IPS-18c (cell line): ENCODE results near the gene KIF11.
A peak's percentile ranks its signal among the peaks of the same experiment; 100 is the strongest.
"Not testable (repeated sequence)": the region's sequence is repeated elsewhere in the genome, so short reads cannot be mapped to it uniquely, and the experiment has no call there.

Source experiments
- H3K4me3 ChIP-seq: 2 replicates; pipeline ENCODE4 v1.7.0; 2013; ENCODE audit warnings: low read depth, mild to moderate bottlenecking, low read length, moderate library complexity; ENCODE audit not compliant: insufficient read depth
- H3K9me3 ChIP-seq: one replicate; pipeline ENCODE4 v1.6.1; 2013; ENCODE audit warnings: mild to moderate bottlenecking, low read length, moderate library complexity; ENCODE audit not compliant: control insufficient read depth, insufficient read depth

The KIF11 gene

DNA sequence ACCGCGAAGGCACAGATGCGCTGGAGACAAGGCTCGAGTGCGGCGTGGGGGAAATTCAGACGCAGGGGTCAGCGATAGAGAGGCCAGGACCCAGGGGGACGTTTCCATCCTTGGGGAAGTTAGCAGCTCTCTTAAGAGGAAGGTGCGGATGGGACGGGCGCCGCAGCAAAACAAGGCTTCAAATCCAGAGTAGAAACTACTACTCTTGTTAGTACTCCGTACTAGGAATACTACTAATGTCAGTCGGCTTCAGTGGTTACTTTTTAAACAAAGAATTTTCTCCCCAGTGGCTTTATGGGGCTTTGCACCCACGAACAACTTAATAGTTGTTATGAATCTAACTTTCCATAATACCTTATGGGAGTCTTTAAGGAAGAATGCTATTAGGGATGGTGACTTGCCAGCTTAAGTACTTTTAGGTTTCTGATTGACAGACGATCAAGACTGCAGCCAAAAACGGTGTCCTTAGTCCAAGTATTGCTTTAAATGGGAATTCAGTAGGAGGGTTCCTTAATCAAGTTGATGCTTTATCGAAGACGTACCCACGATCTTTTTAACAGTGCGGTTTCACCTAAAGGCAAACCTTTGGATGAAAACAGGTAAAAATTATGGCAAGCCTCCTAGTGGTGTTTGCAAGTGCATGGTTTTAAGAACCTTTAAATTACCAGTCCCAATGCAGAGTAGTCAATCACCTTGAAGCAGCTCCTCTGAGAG, 18.2 kb upstream of the KIF11 start:
- Histone ChIP-seq H3K4me3 (peak overlapping the region; percentile 97), H3K9me3 (peaks cover 4% of the 10 kb centered on the region)

DNA sequence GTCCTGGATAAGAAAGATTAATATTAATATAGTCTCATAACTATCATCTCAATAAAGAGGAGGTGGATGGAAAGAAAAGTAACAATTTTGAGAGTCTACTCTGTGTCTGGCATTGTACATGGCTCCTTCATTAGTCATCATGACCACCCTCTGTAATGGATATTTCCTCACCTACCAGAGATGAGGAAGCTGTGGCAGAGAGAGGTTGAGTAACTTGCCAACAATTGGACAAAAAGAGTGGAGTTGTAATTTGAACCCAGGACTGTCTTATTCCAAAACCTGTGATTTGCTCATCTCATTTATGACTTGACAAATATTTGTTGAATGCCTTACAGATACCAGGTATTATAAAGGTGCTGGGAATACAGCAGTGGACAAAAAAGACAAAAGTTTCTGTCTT, 17.0 kb upstream of the KIF11 start:
- Histone ChIP-seq H3K9me3 (peaks cover 4% of the 10 kb centered on the region), H3K4me3 (no peak overlapping the region)

DNA sequence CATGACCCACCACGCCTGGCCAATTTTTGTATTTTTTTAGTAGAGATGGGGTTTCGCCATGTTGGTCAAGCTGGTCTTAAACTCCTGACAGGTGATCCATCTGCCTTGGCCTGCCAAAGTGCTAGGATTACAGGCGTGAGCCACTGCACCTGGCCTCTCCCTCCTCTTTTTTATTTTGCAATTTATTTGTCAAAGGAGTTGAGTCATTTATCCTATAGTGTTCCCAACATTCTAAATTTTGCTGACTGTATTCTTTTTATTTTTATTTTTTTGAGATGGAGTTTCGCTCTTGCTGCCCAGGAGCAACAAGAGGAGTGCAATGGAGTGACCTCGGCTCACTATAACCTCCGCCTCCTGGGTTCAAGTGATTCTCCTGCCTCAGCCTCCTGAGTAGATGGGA, 10.6 kb upstream of the KIF11 start:
- H3K4me3 ChIP-seq, H3K9me3 ChIP-seq: not testable (repeated sequence)

DNA sequence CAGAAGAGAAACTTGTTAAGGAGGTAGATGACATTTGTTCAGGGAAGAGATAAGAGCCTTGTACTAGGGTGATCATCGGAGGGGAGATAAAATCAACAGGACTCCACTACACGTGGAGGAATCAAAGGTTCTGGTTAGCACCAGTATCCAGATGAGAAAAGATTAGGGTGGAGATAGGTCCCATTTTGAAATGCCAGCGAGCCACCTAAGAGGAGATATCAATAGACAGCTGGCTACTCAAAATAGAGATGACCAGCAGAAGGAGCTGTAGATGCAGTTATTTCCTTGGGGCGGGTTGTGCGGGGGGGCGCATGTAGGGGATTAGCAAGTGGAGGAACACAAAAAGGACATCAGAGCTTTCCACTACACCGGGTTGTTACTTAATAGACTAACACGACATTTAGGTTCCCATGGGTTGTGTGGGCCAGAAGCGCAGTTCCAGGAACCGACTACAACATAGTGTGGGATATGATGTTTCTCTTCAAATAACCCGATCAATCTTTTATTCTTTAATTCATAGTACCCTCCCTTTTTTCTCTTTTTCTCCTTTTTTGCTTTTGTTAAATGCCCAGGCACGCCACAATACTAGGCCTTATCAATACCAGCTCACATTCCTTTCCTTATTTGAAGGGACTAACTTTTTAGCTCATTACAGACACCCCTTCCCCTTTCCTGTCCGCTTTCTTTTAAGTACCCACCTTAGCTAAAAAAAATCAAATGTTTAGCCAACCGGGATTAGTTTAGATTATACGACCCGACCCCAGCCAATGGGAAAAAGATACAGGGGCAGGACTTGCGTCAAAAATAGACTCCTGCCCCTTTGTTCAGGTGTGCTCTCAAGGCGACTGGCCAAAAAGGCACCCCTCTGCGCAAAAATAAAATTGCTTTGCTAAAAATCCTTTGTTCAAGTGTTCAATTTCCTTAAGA, 2.0 kb upstream of the KIF11 start:
- Histone ChIP-seq H3K4me3 (peak overlapping the region; percentile 48), H3K9me3 (no peaks in the 10 kb centered on the region)

DNA sequence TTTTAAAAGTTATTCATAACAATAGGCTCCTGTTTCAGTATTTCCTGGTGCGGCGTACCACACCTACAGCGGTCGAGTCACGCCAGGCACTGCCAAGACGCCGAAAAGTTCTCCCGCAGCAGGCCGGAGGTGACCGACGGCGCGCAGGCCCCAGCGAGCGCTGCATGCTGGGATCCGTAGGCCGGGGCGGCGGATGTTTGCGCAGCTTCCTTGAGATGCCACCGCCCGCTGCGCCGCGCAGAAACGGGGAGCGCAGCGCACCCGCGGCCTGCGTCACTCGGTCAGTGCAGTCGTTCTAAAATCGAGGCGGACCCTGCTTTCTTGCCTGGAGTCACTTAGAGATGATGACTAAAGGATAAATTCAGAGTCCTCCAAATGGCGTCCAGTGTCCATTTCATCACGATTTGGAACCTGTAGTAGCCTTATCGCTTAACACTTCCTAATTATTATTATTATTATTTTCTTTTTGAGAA, 1.3 kb upstream of the KIF11 start:
- no peaks in the 10 kb centered on the region for H3K9me3 ChIP-seq
- H3K4me3 ChIP-seq = peak overlapping the region; percentile 83

DNA sequence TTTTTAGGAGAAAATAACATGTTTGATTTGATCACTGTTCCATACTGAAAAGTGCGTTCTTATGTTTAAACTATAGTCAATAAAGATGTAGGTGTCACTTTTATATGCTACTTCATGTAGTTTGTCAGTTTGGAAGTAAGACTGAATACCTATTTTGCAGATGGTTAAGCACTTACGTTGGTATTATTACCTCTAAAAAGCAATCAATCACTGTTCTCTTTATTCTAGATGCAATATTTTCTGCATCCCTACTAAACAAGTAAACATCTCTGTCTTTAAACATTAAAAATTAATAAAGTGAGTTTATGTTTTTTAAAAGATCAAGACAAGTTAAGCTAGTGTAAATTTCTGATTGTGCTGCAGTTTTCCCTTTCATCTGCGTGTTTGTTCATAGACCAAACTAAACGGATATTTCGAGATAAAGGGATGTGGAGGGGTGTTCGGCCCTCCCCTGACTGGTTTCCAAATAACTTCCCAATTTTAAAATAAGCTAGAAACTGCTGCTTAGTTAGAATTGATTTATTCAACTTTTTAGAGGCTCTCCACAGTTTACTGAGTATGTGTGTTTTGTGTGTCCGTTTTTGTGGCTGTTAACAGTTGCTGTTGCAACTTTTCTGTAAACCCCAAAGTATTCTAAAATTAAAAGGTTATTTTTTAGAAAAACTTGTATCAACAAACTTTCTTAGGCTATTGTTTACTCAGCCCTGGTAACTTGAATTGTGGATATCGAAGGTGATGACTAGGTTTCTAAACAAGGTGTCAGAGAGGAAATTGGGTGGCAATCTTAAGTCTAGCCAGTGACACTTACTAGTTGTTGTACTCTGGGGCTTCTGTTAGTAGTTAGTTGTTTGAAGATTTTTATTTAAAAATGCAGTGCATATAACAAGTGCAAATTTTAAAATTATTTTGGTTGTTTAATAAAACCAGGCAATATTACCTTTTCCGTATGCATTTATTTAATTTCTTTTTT, 974 bp downstream of the KIF11 start:
- Histone ChIP-seq H3K9me3 (no peaks in the 10 kb centered on the region), H3K4me3 (peak overlapping the region; percentile 83)

DNA sequence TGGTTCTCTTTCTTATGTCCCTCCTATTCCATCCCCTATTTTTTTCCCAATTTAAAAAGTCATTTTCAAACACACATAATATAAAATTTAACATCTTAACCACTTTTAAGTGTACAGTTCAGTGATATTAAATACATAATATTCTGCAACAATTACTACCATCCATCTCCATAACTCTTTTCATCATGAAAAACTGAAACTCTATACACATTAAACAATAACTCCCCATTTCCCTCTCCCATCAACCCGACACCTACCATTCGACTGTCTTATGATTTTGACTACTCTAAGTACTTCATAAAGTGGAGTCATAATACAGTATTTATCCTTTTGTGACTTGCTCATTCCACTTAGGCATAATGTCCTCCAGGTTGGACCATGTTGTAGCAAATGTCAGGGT, 2.6 kb downstream of the KIF11 start:
- no peak overlapping the region for H3K4me3 ChIP-seq
- no peaks in the 10 kb centered on the region for H3K9me3 ChIP-seq

DNA sequence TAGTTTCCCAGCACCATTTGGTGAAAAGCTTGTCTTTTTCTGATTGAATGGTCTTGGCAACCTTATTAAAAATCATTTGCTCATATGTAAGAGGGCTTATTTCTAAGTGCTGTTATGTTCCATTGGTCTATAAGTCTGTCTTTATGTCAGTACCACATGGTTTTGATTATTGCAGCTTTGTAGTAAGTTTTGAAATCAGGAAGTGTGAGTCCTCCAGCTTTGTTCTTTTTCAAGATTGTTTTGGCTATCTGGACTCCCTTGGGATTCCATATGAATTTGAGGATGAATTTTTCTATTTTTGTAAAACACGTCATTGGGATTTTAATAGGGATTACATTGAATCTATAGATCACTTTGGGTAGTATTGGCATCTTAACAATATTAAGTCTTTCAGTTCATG, 5.4 kb downstream of the KIF11 start:
- Histone ChIP-seq H3K4me3 (no peak overlapping the region), H3K9me3 (no peaks in the 10 kb centered on the region)

DNA sequence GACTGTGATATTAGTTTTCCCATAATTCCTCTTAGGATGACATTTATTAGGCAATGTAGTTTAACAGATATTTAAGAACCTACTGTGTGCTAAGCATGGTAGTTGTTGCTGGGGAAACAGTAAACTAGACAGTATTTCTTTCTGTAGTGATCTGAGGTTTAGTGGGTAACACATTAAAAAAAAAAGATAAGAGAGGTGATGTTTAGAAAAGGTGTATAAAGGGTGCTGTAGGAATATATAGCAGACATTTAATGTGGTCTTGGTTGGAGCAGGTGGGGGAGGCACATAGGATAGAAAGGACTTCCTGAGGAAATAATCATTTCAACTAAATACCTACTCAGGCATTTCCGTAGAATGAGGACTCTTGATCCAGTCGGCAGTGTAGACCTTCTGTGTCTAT, 11.9 kb downstream of the KIF11 start:
- Histone ChIP-seq H3K4me3 (no peak overlapping the region), H3K9me3 (no peaks in the 10 kb centered on the region)

DNA sequence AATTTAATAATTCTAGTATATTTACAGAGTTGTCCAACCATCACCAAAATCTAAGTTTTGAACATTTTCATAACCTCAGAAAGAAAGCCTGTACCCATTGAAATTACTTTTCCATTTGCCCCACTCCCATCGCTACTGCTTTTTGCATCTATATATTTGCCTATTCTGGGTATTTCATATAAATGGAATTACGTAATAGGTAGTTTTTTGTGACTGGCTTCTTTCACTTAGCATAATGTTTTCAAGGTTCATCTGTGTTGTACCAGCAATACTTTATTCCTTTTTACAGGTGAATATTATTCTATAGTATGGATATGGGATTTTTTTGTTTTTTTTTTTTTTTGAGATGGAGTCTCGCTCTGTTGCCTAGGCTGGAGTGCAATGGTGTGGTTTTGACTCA, 22.6 kb downstream of the KIF11 start:
- H3K9me3 ChIP-seq = no peaks in the 10 kb centered on the region
- H3K4me3 ChIP-seq = no peak overlapping the region

DNA sequence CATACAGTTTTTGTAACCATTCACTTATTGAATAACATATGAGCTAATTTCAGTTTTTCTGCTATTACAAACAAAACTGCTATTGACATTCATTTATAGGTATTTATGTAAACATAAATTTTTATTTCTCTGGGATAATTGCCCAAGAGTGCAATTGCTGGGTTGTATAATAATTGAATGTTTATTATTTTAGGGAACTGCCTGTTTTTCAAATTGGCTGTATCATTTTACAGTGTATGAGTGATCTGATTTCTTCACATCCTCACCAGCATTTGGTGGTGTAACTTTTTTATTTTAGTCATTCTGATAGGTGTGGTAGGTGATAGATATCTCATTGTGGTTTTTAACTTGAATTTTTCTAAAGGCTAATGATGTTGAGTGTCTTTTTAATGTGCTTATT, 26.4 kb downstream of the KIF11 start:
- no peak overlapping the region for H3K4me3 ChIP-seq

DNA sequence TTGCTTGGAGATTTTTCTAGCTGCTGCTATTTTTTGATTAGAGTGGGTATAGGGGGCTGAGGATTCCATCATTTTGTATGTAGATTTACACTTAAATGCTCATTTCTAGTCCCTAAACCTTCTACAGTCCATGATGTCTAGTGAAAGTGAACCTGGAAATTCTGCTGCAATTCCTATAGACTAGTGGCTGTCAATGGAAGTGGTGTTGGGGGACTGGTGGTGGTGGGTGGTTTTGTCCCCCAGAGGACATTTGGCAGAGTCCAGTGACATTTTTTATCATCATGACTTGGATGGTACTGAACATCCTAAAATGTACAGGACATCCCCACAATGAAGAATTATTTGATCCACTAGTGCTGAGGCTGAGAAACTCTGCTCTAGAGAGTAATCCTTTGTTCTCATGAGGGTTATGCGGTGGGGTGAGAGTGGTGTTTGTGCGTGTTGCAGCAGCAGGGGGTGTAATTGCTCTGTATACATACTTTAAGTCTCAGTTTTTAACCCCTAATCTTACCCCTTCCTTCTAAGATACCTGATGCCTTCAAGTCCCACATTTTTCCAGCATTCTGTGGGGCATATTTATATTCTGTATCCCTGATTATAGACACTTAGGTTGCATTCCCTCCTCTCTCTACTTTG, 35.0 kb downstream of the KIF11 start:
- H3K9me3 ChIP-seq = peaks cover 2% of the 10 kb centered on the region
- H3K4me3 ChIP-seq = no peak overlapping the region

More for the DNA sequence above, 26.4 kb downstream of the KIF11 start:
- no peaks in the 10 kb centered on the region for H3K9me3 ChIP-seq

DNA sequence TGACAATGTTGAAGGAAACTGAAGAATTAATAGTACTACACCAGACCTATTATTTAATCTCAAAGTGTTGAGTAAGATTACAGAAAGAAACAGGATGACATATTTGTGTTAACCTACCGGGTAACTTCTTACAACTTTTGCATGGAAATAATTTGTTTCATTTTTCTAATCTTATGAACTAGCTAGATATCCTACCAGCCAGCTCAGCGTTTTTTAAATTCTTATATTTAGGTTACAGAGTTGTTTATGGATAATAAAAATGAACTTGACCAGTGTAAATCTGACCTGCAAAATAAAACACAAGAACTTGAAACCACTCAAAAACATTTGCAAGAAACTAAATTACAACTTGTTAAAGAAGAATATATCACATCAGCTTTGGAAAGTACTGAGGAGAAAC, 37.0 kb downstream of the KIF11 start:
- Histone ChIP-seq H3K9me3 (no peaks in the 10 kb centered on the region), H3K4me3 (no peak overlapping the region)

DNA sequence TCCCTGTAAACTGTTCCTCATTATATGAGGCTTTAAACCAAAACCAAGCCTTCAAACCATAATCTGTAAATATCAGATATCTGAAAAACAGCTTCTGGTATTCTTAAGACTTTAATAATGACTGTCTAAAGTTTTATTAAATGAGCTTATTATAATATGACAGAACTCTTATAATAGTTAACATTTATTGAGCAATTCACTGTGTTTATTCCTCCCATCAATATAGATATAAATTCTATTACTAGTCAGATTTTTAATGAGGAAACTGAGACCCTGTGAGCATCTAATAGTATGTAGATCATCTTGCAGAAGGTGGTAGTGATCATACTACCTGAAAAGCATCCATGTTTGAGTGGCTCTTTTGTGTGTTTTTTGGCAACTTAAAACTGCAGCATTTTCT, 45.1 kb downstream of the KIF11 start:
- H3K9me3 ChIP-seq = no peaks in the 10 kb centered on the region
- no peak overlapping the region for H3K4me3 ChIP-seq

DNA sequence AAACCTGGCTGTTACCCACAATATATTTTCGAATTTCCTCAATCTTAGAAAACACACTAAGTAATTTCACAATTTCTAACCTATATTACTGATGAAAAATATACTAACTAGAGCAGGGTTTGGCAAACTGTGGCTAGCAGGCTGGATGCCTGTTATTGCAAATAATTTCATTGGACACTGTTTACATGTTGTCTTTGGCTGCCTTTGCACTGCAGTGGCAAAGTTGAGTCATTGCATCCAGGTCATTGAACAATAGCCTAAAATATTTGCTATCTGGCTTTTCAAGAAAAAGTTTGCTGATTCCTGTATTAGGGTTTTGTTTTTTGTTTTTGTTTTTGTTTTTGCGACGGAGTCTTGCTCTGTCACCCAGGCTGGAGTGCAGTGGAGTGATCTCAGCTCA, 47.2 kb downstream of the KIF11 start:
- H3K9me3 ChIP-seq = no peaks in the 10 kb centered on the region
- no peak overlapping the region for H3K4me3 ChIP-seq

DNA sequence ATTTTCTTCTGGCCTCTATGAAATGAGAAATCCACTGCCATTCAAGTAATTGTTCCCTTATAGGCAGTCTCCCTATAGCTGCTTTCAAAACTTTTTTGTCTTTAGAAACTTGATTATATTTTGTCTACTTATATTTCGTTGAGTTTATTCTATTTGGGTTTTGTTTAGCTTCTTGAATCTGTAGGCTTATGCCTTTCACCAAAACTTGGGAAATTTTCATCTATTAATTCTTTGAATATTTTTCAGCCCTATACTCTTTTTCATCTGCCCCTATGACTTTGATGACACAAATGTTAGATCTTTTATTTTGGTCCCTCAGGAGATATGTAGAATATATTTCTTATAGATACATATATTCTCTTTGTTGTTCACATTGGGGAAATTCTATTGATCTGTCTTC, 48.6 kb downstream of the KIF11 start:
- H3K9me3 ChIP-seq = no peaks in the 10 kb centered on the region

DNA sequence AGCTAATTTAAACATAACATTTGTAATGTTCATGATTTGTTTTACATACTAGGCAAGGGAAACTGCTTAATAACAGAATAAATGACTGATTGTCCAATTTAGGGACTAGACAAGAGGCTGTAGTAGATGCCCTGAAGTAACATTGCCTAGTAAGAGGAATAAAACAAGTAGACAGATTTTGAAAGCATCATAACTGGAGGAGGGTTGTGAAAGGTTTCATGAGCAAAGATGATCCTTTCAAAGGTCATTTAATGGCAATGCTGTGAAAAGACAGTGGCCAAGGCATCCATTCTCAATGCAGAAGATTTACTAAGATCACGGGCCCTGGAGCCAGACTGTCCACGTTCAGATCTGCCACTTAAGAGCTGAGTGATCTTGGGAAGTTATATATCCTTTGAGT, 52.0 kb downstream of the KIF11 start:
- H3K9me3 ChIP-seq = no peaks in the 10 kb centered on the region
- no peak overlapping the region for H3K4me3 ChIP-seq

More for the DNA sequence above, 48.6 kb downstream of the KIF11 start:
- no peak overlapping the region for H3K4me3 ChIP-seq
